Breast epithelium (tissue), 4 donors: ENCODE measurements around the gene DYRK1B. TPM values are rescaled to one million over a fixed set of nuclear protein-coding genes. Genes with fewer than 3 reads are reported as not detected.

Source experiments
- DNase-seq, 2 donors: peaks; one replicate each; pipeline ENCODE4 v3.0.0-alpha.2; 2019; ENCODE audit warnings: low spot score in 2 of 2
- H3K27ac ChIP-seq, 2 donors: fragments of 200-600 bp; sonication (generic) in 1 of 2; one replicate each; pipeline ENCODE4 v1.5.1; 2016 to 2019; ENCODE audit warnings: mild to moderate bottlenecking in 1 of 2
- H3K27me3 ChIP-seq, 2 donors: fragments of 200-600 bp; sonication (generic) in 1 of 2; one replicate each; pipeline versions ENCODE4 v1.5.1 to v1.6.0; 2017 to 2019; ENCODE audit warnings: control low read depth in 1 of 2, mild to moderate bottlenecking in 1 of 2
- H3K36me3 ChIP-seq: fragments of 200-600 bp; one replicate; pipeline ENCODE4 v1.5.1; 2019
- H3K4me1 ChIP-seq, 2 donors: fragments of 200-600 bp; sonication (generic); one replicate each; pipeline ENCODE4 v1.5.1; 2016 to 2019; ENCODE audit warnings: control low read depth in 1 of 2
- H3K4me3 ChIP-seq, 3 donors: fragments of 200-600 bp; sonication (generic); 1 replicate in 2 of 3; 2 replicates in 1 of 3; pipeline ENCODE4 v1.5.1; 2016 to 2019; ENCODE audit warnings: mild to moderate bottlenecking in 3 of 3, moderate library complexity in 2 of 3
- H3K9me3 ChIP-seq, 2 donors: fragments of 200-600 bp; sonication (generic) in 1 of 2; one replicate each; pipeline ENCODE4 v1.5.1; 2016 to 2019; ENCODE audit warnings: control low read depth in 1 of 2
- CTCF ChIP-seq, 3 donors: fragments of 450-650 bp; IDR thresholded peaks; one replicate each; pipeline ENCODE4 v1.5.1; 2016 to 2017; ENCODE audit warnings: antibody characterized with exemption in 3 of 3, mild to moderate bottlenecking in 3 of 3, moderate library complexity in 3 of 3
- POLR2A ChIP-seq: fragments of 450-650 bp; IDR thresholded peaks from one replicate; pipeline ENCODE4 v1.6.1; 2016; ENCODE audit warnings: antibody characterized with exemption, mild to moderate bottlenecking, moderate library complexity
- POLR2AphosphoS5 ChIP-seq, 3 donors: sonication (generic); formaldehyde crosslinking; IDR thresholded peaks; one replicate each; pipeline ENCODE4 v1.6.1; 2017; ENCODE audit warnings: antibody characterized with exemption in 3 of 3
- intact Hi-C: fragments of 100-400 bp; cut with DNase I; formaldehyde crosslinking; loops from one replicate; pipeline ENCODE4 v1.15.1; 2023; ENCODE audit warnings: low total_unique reads
- total RNA-seq, 3 donors: library from RNA; depleted of rRNA; stranded (reverse); fragments of >200 nt; gene quantifications; one replicate each; pipeline ENCODE4 v1.1.0, GENCODE V29; 2016

DYRK1B gene
- total RNA-seq, 3 donors from 2014 or later: 6.2 to 12.1 (median 7.0) TPM

DNA sequence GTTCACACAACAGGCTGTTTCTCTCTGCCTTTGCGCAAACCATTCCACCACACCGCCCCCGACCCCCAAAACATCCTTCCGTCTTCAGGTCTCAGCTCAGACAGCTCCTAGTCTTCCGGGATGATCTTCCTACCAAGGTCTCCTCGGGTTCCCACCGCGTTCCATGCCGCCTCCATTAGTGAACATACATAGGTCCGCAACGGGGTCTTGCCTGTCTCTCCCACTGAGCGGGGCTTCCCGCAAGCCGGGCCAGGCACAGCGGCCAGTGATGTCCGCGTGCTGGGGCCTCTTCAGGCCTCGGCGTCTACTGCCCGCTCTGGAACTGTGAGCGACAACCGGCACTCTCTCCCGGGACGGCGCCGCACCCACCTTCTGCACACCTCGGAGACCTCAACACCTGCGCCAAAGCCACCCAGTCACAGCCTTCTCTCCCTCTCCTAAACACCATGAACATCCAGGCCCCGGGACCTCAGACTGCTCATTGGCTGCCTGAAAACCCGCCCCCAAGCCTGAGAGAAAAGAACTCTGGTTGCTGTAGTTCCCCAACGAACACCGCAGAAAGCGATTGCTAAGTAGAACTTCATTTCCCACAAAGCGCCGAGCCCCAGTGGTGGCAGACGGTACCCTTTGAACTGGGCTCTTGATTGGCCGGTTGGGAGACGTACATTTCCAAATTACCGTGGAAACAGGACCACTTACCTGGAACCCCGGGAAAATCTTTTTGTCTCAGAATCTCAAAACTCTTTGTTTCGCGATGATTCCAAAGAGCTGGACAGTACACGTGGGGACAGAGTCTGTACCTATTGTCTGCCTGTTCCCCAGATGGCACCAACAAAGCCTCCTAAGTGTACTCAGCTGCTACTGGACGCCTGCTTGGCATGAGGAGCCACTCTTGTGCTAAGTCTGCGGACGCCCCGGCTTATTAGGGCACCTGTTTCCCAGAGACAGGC is 9.5 kb downstream of the DYRK1B start:
- Histone ChIP-seq H3K27ac (peak overlapping the region; percentile 77 to 78), H3K27me3 (no peaks in the 10 kb centered on the region), H3K36me3 (no peaks in the 10 kb centered on the region), H3K4me1 (no peaks in the 10 kb centered on the region), H3K9me3 (no peaks in the 10 kb centered on the region), H3K4me3 (peak overlapping the region; percentile 60 to 81 (median 75))
- intact Hi-C loops: no loop called here
- peak; percentile 88 to 90 for DNase-seq
- no peak for TF ChIP-seq POLR2A
- TF ChIP-seq CTCF (IDR thresholded peaks at IDR 0.05): peak in 1 of 3 donors; percentile 43
- TF ChIP-seq POLR2AphosphoS5 (IDR thresholded peaks at IDR 0.05): peak; percentile 31 to 47 (median 46)

GRCh38 chr19:39823686-39824085 is 10.3 kb downstream of the DYRK1B start:
- intact Hi-C loops: no loop called here
- TF ChIP-seq POLR2AphosphoS5 (IDR thresholded peaks at IDR 0.05): no peak
- TF ChIP-seq POLR2A: no peak
- no peak for TF ChIP-seq CTCF (IDR thresholded peaks at IDR 0.05)
- Histone ChIP-seq H3K27ac (peak overlapping the region; percentile 64 to 77), H3K4me1 (no peaks in the 10 kb centered on the region), H3K27me3 (no peaks in the 10 kb centered on the region), H3K9me3 (no peaks in the 10 kb centered on the region), H3K4me3 (peak overlapping the region; percentile 60 to 81 (median 75)), H3K36me3 (no peaks in the 10 kb centered on the region)
- DNase-seq: no peak

GRCh38 chr19:39820696-39821095 is 13.3 kb downstream of the DYRK1B start:
- Histone ChIP-seq H3K27me3 (no peaks in the 10 kb centered on the region), H3K36me3 (no peaks in the 10 kb centered on the region), H3K27ac (no peak overlapping the region), H3K4me1 (no peaks in the 10 kb centered on the region), H3K4me3 (no peak overlapping the region), H3K9me3 (no peaks in the 10 kb centered on the region)
- intact Hi-C loops: no loop called here
- TF ChIP-seq POLR2AphosphoS5 (IDR thresholded peaks at IDR 0.05) (no peak), POLR2A (no peak), CTCF (IDR thresholded peaks at IDR 0.05) (no peak)
- no peak for DNase-seq

- no peak for TF ChIP-seq CTCF (IDR thresholded peaks at IDR 0.05)
- TF ChIP-seq POLR2AphosphoS5 (IDR thresholded peaks at IDR 0.05): no peak
- TF ChIP-seq POLR2A: no peak
- H3K4me3 ChIP-seq: no peak overlapping the region
- no peaks in the 10 kb centered on the region for H3K27me3 ChIP-seq
- no peak for DNase-seq
- H3K9me3 ChIP-seq: no peaks in the 10 kb centered on the region
- no peak overlapping the region for H3K27ac ChIP-seq
- no peaks in the 10 kb centered on the region for H3K4me1 ChIP-seq
- no peaks in the 10 kb centered on the region for H3K36me3 ChIP-seq
- intact Hi-C loops: no loop called here
These were observed 14.2 kb downstream of the DYRK1B start for GRCh38 chr19:39819786-39820185.

DNA sequence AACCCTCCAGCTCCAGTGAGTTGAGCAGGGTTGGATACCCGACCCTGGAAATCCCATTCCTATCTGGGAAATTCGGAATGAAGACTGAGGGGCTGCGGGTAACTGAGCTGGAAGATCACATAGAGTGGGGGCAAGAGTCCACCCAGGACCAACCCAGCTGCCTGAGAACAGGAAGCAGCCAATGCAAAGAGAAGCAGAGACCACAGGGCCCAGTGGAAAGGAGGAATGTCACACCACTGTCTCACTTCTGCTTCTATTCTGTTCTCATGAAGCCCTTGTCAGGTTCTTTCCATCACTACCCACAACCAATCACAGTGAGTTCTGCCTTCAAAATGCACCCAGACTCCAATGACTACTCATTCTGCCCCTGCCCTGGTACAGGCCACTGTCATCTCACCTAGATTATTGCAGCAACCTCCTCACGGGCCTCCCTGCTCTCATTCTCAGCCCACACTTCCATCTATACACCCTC is 15.3 kb downstream of the DYRK1B start:
- Histone ChIP-seq H3K36me3 (no peaks in the 10 kb centered on the region), H3K9me3 (no peaks in the 10 kb centered on the region), H3K27me3 (no peaks in the 10 kb centered on the region), H3K4me1 (no peaks in the 10 kb centered on the region), H3K27ac (no peak overlapping the region), H3K4me3 (no peak overlapping the region)
- TF ChIP-seq POLR2AphosphoS5 (IDR thresholded peaks at IDR 0.05) (no peak), CTCF (IDR thresholded peaks at IDR 0.05) (no peak), POLR2A (no peak)
- intact Hi-C loops: no loop called here
- no peak for DNase-seq
